Stimulated activated CD8-positive, alpha-beta memory T cell treated with anti-CD3 and anti-CD28 coated beads, Interleukin-2, amount 100 ng/mL, for 1 hour (primary cell): ENCODE results near the gene PROSER3.
"Not testable (repeated sequence)": the region's sequence is repeated elsewhere in the genome, so short reads cannot be mapped to it uniquely, and the experiment has no call there.

Source experiments
- DNase-seq, 2 donors: peaks; one replicate each; pipeline ENCODE4 v3.0.0-alpha.2; 2020; ENCODE audit warnings: low read depth in 2 of 2

PROSER3 gene

GRCh38 chr19:35790981-35791813 lies 33.2 kb downstream of the PROSER3 start:
- no peak for DNase-seq

- no peak for DNase-seq
These were observed 33.9 kb downstream of the PROSER3 start for GRCh38 chr19:35791814-35792279.

- no peak for DNase-seq
These were observed 34.3 kb downstream of the PROSER3 start for GRCh38 chr19:35792312-35792711.

GRCh38 chr19:35792888-35793287 lies 34.9 kb downstream of the PROSER3 start:
- DNase-seq: no peak

GRCh38 chr19:35793381-35794165 lies 35.6 kb downstream of the PROSER3 start:
- DNase-seq: no peak

GRCh38 chr19:35795564-35795963 lies 37.6 kb downstream of the PROSER3 start:
- not testable (repeated sequence) for DNase-seq

GRCh38 chr19:35796645-35797542 lies 38.9 kb downstream of the PROSER3 start:
- no peak for DNase-seq

GRCh38 chr19:35797663-35798062 lies 39.7 kb downstream of the PROSER3 start:
- no peak for DNase-seq

GRCh38 chr19:35801828-35802227 lies 43.9 kb downstream of the PROSER3 start:
- DNase-seq: no peak

GRCh38 chr19:35805526-35806102 lies 47.6 kb downstream of the PROSER3 start:
- no peak for DNase-seq

GRCh38 chr19:35806597-35806996 lies 48.6 kb downstream of the PROSER3 start:
- DNase-seq: no peak

GRCh38 chr19:35807633-35808032 lies 49.7 kb downstream of the PROSER3 start:
- no peak for DNase-seq

- no peak for DNase-seq
These were observed 53.6 kb downstream of the PROSER3 start for GRCh38 chr19:35811317-35812219.

GRCh38 chr19:35812220-35813042 lies 54.5 kb downstream of the PROSER3 start, which contains the start of gene PRODH2:
Gene PRODH2 (minus strand): TSS chr19:35812845. CDS start chr19:35812805, 40 bp downstream.
- no peak for DNase-seq

- DNase-seq: no peak
These were observed 55.3 kb downstream of the PROSER3 start for GRCh38 chr19:35813043-35813890.

- DNase-seq: no peak
These were observed 58.3 kb downstream of the PROSER3 start for GRCh38 chr19:35816262-35816661.

- DNase-seq: no peak
These were observed 58.9 kb downstream of the PROSER3 start for GRCh38 chr19:35816846-35817245.

GRCh38 chr19:35818445-35818844 lies 60.5 kb downstream of the PROSER3 start:
- no peak for DNase-seq
